HG03558 (cell line): ENCODE measurements around the gene BTBD18.
"Not testable (repeated sequence)": the region's sequence is repeated elsewhere in the genome, so short reads cannot be mapped to it uniquely, and the experiment has no call there.

Experiments
- ATAC-seq: cut with Tn5 transposase; IDR thresholded peaks from one replicate; pipeline ENCODE4 v1.9.1; 2021; ENCODE audit warnings: moderate number of reproducible peaks; ENCODE audit not compliant: unreplicated experiment; ENCODE audit errors: extremely low read depth

The BTBD18 gene

GRCh38 chr11:57741132-57742086 is 10.2 kb downstream of the BTBD18 start, which contains the start of gene SELENOH:
Gene SELENOH, plus strand, starts transcription at chr11:57741491. Its CDS starts 105 bp downstream, at chr11:57741596.
- peak; percentile 81 for ATAC-seq

- ATAC-seq = no peak
Observed at GRCh38 chr11:57735619-57736298, 15.9 kb downstream of the BTBD18 start.

- ATAC-seq = no peak
Observed at GRCh38 chr11:57732661-57733060, 19.0 kb downstream of the BTBD18 start.

GRCh38 chr11:57729479-57729878 is 22.1 kb downstream of the BTBD18 start:
- no peak for ATAC-seq

- no peak for ATAC-seq
Observed at GRCh38 chr11:57728829-57729228, 22.8 kb downstream of the BTBD18 start.

GRCh38 chr11:57727185-57727584 is 24.4 kb downstream of the BTBD18 start:
- no peak for ATAC-seq

- ATAC-seq = not testable (repeated sequence)
Observed at GRCh38 chr11:57716726-57717125, 34.9 kb downstream of the BTBD18 start.

GRCh38 chr11:57713835-57714234 is 37.8 kb downstream of the BTBD18 start:
- no peak for ATAC-seq

GRCh38 chr11:57712256-57713150 is 39.1 kb downstream of the BTBD18 start, which contains the start of gene TMX2:
Gene TMX2, plus strand, starts transcription at chr11:57712593. Its CDS starts 26 bp downstream, at chr11:57712619.
- ATAC-seq = peak; percentile 95

- peak; percentile 25 for ATAC-seq
Observed at GRCh38 chr11:57711414-57712255, 40.0 kb downstream of the BTBD18 start, which contains the start of gene MED19. Gene MED19, minus strand, starts transcription at chr11:57712215. Its CDS starts 36 bp downstream, at chr11:57712179.

GRCh38 chr11:57709802-57710367 is 41.7 kb downstream of the BTBD18 start:
- ATAC-seq = no peak

GRCh38 chr11:57705432-57705831 is 46.2 kb downstream of the BTBD18 start:
- not testable (repeated sequence) for ATAC-seq

GRCh38 chr11:57704932-57705331 is 46.7 kb downstream of the BTBD18 start:
- no peak for ATAC-seq

GRCh38 chr11:57703341-57703740 is 48.3 kb downstream of the BTBD18 start:
- ATAC-seq = no peak

- no peak for ATAC-seq
Observed at GRCh38 chr11:57700425-57700824, 51.2 kb downstream of the BTBD18 start.

GRCh38 chr11:57699813-57700212 is 51.8 kb downstream of the BTBD18 start:
- no peak for ATAC-seq

GRCh38 chr11:57698843-57699365 is 52.7 kb downstream of the BTBD18 start:
- ATAC-seq = no peak
